Testis (tissue), 2 donors: ENCODE measurements around the gene TECPR2.

ENCODE experiments used
- POLR2A ChIP-seq: fragments of 450-650 bp; IDR thresholded peaks from one replicate; pipeline ENCODE4 v1.6.1; 2017; ENCODE audit warnings: antibody characterized with exemption, mild to moderate bottlenecking, moderate library complexity
- TF ChIP-seq, protein P1 (sequence below), 3 experiments: fragments of 450-650 bp in 2 of 3; fragments of 200-600 bp in 1 of 3; sonication (generic) in 1 of 3; IDR thresholded peaks; one replicate each; pipeline ENCODE4 v1.5.1; 2016 to 2019; ENCODE audit warnings: antibody characterized with exemption in 3 of 3, mild to moderate bottlenecking in 2 of 3, moderate library complexity in 1 of 3

DNA sequence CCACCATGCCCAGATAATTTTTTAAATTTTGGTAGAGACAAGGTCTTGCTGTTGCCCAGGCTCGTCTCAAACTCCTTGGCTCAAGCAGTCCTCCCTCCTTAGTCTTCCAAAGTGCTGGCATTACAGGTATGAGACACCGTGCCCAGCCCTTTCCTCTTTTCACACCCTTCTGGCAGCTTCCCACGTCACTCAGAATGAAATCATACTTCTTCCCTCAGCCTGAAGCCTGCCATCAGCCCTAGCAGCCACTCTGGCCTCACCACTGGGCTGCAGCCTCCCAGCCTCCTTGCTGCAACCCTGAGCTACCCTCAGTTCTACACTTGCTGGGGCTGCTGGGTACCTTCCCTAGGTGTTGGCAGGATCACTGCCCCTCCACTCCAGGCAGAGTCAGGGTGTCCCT lies 128.6 kb downstream of the TECPR2 start:
- TF ChIP-seq, protein P1, sequence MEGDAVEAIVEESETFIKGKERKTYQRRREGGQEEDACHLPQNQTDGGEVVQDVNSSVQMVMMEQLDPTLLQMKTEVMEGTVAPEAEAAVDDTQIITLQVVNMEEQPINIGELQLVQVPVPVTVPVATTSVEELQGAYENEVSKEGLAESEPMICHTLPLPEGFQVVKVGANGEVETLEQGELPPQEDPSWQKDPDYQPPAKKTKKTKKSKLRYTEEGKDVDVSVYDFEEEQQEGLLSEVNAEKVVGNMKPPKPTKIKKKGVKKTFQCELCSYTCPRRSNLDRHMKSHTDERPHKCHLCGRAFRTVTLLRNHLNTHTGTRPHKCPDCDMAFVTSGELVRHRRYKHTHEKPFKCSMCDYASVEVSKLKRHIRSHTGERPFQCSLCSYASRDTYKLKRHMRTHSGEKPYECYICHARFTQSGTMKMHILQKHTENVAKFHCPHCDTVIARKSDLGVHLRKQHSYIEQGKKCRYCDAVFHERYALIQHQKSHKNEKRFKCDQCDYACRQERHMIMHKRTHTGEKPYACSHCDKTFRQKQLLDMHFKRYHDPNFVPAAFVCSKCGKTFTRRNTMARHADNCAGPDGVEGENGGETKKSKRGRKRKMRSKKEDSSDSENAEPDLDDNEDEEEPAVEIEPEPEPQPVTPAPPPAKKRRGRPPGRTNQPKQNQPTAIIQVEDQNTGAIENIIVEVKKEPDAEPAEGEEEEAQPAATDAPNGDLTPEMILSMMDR (IDR thresholded peaks at IDR 0.05) = no peak
- no peak for TF ChIP-seq POLR2A
